HL-60 (cell line): ENCODE measurements around the gene ZFYVE28.

Source experiments
- CTCF ChIP-seq: IDR thresholded peaks from one replicate; pipeline ENCODE4 v1.5.1; 2011; ENCODE audit warnings: low read length, control low read depth, inconsistent platforms; ENCODE audit not compliant: insufficient read depth
- POLR2AphosphoS5 ChIP-seq: IDR thresholded peaks from 2 replicates; pipeline ENCODE4 v1.6.1; 2012; ENCODE audit warnings: low read depth
- REST ChIP-seq: IDR thresholded peaks from 2 replicates; pipeline ENCODE4 v1.6.1; 2012; ENCODE audit warnings: low read depth; ENCODE audit not compliant: insufficient replicate concordance

- TF ChIP-seq CTCF (no peak), POLR2AphosphoS5 (no peak), REST (no peak)
These were observed 121.5 kb downstream of the ZFYVE28 start for GRCh38 chr4:2296631-2297601.
